ENCODE measurements around the gene EVI2A.
"Not testable (repeated sequence)": the region's sequence is repeated elsewhere in the genome, so short reads cannot be mapped to it uniquely, and the experiment has no call there.

The EVI2A gene, protein sequence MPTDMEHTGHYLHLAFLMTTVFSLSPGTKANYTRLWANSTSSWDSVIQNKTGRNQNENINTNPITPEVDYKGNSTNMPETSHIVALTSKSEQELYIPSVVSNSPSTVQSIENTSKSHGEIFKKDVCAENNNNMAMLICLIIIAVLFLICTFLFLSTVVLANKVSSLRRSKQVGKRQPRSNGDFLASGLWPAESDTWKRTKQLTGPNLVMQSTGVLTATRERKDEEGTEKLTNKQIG

DNA sequence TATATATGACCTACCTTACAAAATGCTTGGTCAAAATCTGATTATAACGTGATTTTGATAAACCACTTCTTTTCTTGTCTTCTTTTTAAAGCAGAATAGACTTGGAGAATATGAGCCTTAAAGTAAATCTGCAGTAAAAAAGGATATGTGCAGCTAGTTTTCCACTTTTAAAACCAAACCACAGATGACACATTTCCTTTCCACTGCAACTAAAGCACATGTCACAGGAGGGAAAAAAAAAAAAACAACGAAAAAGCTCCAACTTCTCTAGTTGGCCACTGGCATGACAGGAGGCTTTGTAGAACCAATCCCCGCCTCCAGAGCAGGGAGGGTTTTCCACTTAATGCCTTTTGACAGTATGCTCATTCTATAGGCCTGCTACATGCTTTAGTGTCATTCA lies at the start of gene EVI2A:
Gene EVI2A, minus strand, starts transcription at position 142 of the 400 bp plus-strand sequence. CDS start 2,609 bp downstream, outside the sequence.
- DNase-seq, result no peak

DNA sequence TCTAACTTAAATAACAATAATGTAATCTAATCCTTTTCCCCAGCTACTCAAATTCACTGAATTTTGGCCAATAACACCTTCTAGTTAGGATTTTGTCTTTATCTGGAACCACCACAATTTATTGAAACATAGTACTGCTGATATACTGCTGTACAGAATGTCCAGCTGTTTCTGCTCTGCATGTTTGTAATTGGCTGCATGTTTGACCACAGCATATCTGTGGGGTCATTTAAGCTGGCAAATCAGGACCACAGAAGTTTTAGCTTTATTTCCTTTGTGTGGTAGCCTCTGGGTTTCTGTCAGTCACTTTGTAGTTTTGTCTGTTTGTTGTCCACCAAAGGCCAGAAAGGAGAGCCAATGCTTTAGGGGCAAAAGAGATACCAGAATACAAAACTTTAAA lies 47.8 kb upstream of the EVI2A start:
- DNase-seq, result no peak

GRCh38 chr17:31366088-31366487 lies 44.7 kb upstream of the EVI2A start:
- DNase-seq, result no peak

DNA sequence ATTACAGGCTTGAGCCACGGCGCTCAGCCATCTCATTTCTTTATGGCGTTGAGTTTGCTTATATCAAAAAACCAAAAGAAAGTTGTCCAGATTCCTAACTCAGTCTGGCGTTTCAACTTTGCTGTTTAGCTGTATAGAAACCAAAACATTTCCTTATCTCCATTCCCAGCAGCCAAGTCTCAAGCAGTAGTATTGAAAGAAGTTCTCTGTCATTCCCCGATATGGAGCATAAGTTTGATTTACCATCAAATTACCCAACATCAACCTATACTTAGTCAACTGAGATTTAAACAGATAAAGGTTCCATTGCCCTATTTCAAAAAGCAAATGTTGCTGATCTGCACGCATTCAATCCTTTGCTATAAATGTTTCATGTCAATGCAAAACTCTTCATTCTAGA lies 42.6 kb upstream of the EVI2A start:
- DNase-seq, result no peak

- DNase-seq, result no peak
These were observed 36.5 kb upstream of the EVI2A start for GRCh38 chr17:31357839-31358394.

GRCh38 chr17:31357091-31357490 lies 35.7 kb upstream of the EVI2A start:
- DNase-seq, result no peak

- DNase-seq, result no peak
These were observed 34.5 kb upstream of the EVI2A start for GRCh38 chr17:31355935-31356334.

DNA sequence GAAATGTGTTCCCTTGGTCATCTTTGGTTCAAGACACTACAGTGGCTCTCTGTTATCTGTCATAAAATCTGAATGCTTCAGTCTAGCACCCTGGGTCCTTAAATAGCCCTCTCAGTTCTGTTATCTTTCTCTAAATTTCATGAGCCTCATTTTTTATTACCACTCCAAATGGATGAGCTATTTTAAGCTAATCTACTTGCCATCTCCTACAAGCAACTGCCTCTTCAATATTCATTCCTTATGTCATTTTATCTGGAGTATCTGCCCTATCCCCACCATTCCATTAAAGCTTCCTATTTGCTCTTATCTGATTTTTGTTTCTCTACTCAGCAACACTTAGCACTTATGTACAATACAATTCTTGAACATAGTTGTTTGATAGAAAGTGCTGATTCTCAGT lies 28.0 kb upstream of the EVI2A start:
- DNase-seq, result no peak

GRCh38 chr17:31345191-31345747 lies 23.8 kb upstream of the EVI2A start:
- not testable (repeated sequence) for DNase-seq

GRCh38 chr17:31339906-31340661 lies 18.7 kb upstream of the EVI2A start:
- DNase-seq, result no peak

DNA sequence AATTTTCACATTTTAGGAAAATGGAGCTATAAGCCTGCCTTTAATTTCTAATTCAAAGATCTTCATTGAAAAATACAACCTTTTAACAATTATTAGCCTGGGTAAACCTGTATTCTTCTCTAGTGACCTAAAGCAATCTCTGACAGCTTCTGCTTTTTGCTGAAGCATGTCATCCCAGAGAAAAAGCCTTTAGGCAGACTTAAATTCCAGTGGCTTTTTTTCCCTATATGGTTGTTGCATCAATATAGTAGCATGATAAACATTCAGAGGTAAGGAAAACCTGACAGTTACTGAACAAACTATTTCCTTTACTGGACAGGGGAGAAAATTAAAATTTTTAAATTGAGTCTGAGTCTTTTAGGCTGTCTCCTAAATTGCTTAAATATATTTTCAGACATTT lies 7.8 kb upstream of the EVI2A start:
- DNase-seq, result no peak

DNA sequence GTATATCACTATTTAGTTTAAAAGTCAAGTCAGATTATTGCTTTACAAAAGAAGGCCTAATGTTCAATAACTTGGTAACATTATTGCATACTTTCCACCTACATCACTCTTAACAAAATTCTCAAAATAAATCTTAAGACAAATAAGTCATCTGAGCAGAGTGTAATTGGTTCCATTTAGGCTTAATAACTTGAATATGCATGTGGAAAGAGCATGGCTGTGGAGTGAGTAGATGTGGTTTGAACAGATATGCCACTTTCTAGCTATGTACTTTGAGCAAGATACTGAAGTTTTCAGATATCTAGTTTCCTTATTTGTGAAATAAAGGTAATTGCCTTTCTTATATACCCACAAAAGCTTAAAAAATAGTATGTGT lies 6.7 kb upstream of the EVI2A start:
- DNase-seq, result no peak

DNA sequence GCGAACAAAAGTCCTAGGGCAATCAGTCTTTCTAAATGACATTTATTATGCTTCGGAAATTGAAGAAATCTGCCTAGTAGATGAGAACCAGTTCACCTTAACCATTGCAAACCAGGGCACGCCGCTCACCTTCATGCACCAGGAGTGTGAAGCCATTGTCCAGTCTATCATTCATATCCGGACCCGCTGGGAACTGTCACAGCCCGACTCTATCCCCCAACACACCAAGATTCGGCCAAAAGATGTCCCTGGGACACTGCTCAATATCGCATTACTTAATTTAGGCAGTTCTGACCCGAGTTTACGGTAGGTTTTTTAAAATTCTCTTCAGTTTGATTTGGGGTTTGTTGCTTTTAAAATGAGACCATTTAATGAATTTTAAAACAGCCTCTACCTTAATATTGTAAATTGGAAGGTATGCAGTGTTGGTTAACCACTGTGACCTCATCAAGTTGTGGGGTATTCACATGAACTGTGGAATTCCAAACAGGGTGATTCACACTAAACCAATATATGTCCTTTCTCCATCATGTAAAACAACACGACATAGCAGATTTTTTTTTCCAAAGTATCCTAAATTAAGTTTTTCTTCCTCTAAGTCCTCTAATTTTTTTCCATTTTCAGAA lies 6.2 kb upstream of the EVI2A start:
- no peak for DNase-seq

- no peak for DNase-seq
These were observed 2.1 kb upstream of the EVI2A start for GRCh38 chr17:31323551-31323950.

- DNase-seq, result no peak
These were observed 544 bp upstream of the EVI2A start for GRCh38 chr17:31321966-31322365.

GRCh38 chr17:31320791-31321190 lies 631 bp downstream of the EVI2A start:
- DNase-seq, result no peak

GRCh38 chr17:31320241-31320640 lies 1.2 kb downstream of the EVI2A start:
- DNase-seq, result no peak

- DNase-seq, result no peak
These were observed 2.4 kb downstream of the EVI2A start for GRCh38 chr17:31318851-31319661.

GRCh38 chr17:31318298-31318801 lies 3.1 kb downstream of the EVI2A start:
- no peak for DNase-seq

- DNase-seq, result no peak
These were observed 6.7 kb downstream of the EVI2A start for GRCh38 chr17:31314782-31315100.

- no peak for DNase-seq
These were observed 7.2 kb downstream of the EVI2A start, which contains the start of gene EVI2B for GRCh38 chr17:31313982-31314781. EVI2B (minus strand) TSS chr17:31314054; CDS start chr17:31305609, 8,445 bp downstream.

- DNase-seq, result not testable (repeated sequence)
These were observed 9.2 kb downstream of the EVI2A start for GRCh38 chr17:31312223-31312622.

Data from NCI-H748 treated with DMSO at 0.1 percent for 48 hours (cell line).